Stimulated activated CD4-positive, alpha-beta T cell treated with anti-CD3 and anti-CD28 coated beads, TNF-alpha, amount 100 ng/mL, for 1 hour (primary cell): ENCODE measurements around the gene AHSP.
A peak's percentile ranks its signal among the peaks of the same experiment; 100 is the strongest.
"Not testable (repeated sequence)": the region's sequence is repeated elsewhere in the genome, so short reads cannot be mapped to it uniquely, and the experiment has no call there.

Experiments used
- DNase-seq, 3 donors: peaks; one replicate each; pipeline ENCODE4 v3.0.0-alpha.2; 2020; ENCODE audit warnings: low read depth in 3 of 3, low spot score in 1 of 3

AHSP gene

DNA sequence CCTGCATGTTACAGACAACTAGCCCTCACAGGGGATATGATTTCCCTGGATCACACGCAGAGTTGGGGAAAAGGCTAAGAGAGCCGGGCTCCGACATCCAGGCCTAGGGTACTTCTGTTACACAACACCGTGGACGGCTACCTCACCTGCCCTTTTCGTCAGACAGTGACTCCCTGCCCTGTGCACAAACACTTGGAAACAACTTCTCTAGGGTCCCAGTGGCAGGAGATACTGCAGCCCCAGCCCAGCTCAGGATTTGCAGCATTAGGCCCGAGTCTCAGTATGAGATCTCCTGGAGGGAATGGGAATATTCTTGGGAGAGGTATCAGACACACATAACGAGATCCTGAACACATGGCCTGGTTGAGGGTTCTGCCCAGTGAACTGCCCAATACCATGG is 27.8 kb upstream of the AHSP start:
- DNase-seq = no peak

DNA sequence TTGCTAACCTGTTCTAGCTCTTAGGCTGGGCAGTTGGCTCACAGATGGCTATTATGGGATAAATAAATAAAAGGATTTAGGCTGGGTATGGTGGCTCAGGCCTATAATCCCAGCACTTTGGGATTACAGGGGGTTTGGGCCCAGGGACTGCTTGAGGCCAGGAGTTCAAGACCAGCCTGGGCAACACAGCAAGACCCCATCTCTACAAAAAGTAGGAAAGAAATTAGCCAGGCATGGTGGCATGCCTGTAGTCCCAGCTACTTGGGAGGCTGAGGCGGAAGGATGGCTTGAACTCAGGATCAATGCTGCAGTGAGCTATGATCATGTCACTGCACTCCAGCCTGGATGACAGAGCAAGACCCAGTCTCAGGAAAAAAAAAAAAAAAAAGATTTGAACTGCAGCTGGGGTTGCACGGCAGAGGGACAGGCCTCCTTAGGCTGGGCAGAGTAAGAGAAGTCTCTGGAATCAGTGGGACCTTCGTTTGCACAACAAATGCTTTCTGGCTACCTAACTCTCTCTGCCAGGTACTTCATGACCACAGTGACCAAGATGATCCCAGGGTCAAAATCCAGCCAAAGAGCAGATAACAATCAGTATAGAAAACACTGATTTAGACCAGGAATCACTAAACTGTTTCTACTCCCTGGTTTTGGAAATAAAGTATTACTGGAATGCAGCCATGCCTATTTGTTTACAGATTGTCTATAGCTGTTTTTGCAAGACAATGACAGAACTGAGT is 26.3 kb upstream of the AHSP start:
- DNase-seq = no peak

GRCh38 chr16:31501966-31502348 is 25.7 kb upstream of the AHSP start:
- DNase-seq = no peak

- DNase-seq = no peak
Measured at GRCh38 chr16:31502981-31503380, 24.7 kb upstream of the AHSP start.

DNA sequence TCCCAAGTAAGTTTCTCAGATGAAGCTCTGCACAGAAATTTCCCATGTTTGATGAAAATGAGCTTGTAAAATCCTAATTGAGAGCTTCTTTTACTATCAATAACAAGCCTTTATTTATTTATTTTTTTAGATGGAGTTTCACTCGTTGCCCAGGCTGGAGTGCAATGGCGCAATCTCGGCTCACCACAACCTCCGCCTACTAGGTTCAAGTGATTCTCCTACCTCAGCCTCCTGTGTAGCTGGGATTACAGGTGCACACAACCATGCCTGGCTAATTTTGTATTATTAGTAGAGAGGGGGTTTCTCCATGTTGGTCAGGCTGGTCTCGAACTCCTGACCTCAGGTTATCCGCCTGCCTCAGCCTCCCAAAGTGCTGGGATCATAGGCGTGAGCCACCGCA is 24.1 kb upstream of the AHSP start:
- DNase-seq = not testable (repeated sequence)

DNA sequence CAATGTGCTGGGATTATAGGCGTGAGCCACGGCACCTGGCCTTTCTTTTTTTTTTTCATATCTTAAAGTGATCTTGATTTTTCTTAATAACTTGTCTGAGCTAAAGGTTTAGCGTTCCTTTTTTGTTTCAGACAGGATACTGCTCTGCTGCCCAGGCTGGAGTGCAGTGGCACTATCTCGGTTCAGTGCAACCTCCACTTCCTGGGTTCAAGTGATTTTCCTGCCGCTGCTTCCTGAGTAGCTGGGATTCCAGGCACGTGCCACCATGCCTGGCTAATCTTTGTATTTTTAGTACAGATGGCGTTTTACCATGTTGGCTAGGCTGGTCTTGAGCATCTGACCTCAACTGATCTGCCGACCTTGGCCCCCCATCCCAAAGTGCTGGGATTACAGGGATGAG is 23.5 kb upstream of the AHSP start:
- DNase-seq = no peak

- no peak for DNase-seq
Measured at GRCh38 chr16:31505483-31505882, 22.2 kb upstream of the AHSP start.

DNA sequence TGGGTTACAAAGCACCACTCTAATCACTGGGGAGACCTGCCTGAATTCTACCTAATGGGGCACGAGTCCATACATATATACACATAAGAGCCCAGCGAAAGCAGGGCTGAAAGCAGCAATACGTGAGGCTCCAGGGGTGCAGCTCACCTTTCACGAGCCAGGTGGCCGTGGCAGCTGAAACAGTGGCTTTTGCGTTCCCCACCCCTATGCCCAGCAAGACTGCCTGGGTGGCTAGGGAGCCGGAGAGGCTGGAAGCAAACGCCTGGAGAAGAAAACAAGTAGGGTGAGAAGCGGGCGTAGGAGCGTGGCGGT is 20.1 kb upstream of the AHSP start:
- no peak for DNase-seq

- DNase-seq = peak; percentile 53 to 70 (median 58)
Measured at GRCh38 chr16:31507929-31508705, 19.6 kb upstream of the AHSP start, which contains the start of gene RUSF1. Gene RUSF1, minus strand, starts transcription at chr16:31508391. Its CDS starts 18 bp downstream, at chr16:31508373.

DNA sequence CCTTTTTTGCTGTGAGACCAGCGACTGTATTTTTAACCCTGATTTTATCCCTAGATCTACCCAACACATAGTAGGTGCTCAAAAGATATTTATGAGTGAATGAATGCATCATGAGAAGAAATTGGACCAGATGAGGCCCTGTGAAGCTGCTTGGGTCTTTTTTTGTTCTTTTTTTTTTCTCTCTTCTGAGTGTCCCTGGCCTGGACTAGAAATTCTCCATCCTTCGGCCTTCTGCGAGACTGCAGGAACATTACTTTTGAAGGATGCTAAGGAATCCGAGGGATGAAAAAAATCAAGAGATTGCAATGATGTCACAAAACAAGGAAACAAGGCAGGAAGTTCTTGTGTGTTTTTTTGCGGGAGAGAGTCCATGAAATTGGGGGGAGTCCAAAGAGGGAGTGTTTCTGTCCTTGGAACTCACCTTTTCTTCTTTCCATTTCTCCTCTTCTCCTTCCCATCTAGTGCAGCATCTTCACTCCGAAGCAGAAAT is 18.9 kb upstream of the AHSP start:
- no peak for DNase-seq

- no peak for DNase-seq
Measured at GRCh38 chr16:31513126-31513525, 14.6 kb upstream of the AHSP start.

DNA sequence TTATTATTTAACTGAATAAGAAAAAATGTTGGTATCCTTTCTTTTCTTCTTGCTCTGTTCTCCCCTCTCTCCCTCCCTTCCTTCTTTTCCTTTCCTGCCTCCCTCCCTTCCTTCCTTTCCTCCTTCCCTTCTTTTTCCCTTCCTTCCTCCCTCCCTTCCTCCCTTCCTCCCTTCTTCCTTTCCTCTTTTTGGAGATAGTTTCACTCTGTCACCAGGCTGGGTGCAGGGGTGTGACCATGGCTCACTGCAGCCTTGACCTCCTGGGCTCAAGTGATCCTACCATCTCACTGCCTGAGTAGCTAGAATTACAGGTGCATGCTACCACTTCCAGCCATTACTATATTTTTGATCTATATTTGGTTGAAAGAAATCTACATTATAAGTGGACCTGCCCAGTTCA is 13.8 kb upstream of the AHSP start:
- no peak for DNase-seq

DNA sequence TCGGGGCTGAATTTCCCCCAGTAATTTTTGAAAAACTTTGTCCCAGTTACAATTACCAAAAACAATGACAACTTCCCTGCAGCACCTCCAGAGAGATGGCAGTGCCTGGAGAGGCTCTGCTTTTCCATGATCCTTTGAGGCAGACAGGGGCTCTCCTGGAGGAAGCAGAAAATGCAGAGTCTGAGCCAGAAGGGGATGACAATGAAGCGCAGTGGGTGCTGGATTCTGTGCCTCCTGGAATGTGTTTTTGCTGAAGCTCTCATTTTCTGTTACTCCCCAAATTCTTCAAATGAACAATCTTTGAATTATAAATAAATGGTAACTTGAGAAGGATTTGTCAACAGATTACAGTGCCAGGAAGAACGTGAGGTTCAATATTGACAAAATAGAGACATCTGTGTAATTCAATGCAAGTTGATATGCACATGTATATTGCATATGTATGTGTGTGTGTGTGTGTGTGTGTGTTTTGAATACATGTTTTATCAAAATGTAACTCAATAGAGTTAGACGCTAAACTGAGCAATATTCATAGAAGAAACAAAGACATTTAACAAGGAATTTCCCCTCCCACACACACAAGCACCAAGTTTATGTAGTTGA is 9.8 kb upstream of the AHSP start:
- DNase-seq = no peak

GRCh38 chr16:31519759-31520431 is 7.8 kb upstream of the AHSP start:
- no peak for DNase-seq

DNA sequence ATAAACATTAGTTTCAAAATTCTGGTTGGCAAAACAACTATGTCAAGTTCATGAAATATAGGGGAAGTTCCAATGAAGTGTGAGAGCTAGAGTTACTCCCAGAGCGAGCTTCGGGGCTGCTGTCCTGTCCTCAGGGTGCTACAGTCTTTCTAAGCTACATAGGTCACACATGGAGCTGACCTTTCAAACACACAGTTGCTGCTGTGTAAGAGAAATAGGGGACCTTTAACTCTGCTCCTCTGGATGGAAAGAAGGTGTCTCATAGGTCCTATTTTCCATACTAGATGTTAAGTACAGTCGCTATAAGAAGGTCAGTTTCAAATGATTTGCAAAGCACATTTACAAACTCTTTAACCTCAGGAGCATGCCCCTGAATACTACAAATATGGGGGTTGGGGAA is 6.3 kb upstream of the AHSP start:
- DNase-seq = no peak

- no peak for DNase-seq
Measured at GRCh38 chr16:31522071-31522470, 5.6 kb upstream of the AHSP start.

GRCh38 chr16:31523768-31524167 is 3.9 kb upstream of the AHSP start:
- not testable (repeated sequence) for DNase-seq

GRCh38 chr16:31525113-31525512 is 2.6 kb upstream of the AHSP start:
- no peak for DNase-seq

DNA sequence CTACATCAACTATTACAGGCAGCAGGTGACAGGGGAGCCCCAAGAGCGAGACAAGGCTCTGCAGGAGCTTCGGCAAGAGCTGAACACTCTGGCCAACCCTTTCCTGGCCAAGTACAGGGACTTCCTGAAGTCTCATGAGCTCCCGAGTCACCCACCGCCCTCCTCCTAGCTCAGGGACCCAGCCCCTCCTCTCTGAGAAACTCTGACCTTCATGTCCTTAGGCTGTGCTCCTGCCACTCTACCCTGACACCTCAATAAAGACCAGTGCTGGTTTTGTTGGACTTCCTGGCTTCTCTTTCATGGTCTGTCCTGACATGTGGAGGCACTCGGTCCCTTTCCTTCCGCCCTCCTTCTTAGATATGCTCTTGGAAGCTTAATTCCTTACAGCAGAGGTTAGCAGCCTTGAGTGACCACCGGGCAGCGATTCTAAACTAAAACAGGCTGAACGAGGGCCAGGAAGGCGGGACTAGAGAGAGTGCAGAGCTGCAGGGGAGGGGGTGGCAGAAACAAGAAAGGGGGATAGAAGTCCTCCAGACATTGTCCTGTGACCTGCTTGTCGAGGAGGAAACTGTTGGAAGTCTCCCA is 915 bp downstream of the AHSP start:
- no peak for DNase-seq

GRCh38 chr16:31529108-31529936 is 1.6 kb downstream of the AHSP start:
- no peak for DNase-seq
